CD4-positive, alpha-beta memory T cell (primary cell): ENCODE data around the gene PACRGL. TPM values are rescaled to one million over a fixed set of nuclear protein-coding genes. Genes with fewer than 3 reads are reported as not detected.

ENCODE experiments used
- CTCF ChIA-PET: fragments of 350-600 bp; sonication (Branson Sonifier 250); formaldehyde crosslinking; loops from one replicate; lab custom pipeline; 2021; ENCODE audit warnings: inconsistent platforms; ENCODE audit not compliant: partially characterized antibody; lab: Charles Lee
- POLR2A ChIA-PET: fragments of 350-600 bp; sonication (Branson Sonifier 250); formaldehyde crosslinking; loops from one replicate; lab custom pipeline; 2021; ENCODE audit not compliant: partially characterized antibody; lab: Charles Lee
- DNase-seq, 5 donors: peaks; one replicate each; pipeline versions ENCODE4 v3.0.0 to v3.0.0-alpha.2; 2020 to 2022; ENCODE audit warnings: mixed read lengths in 1 of 5
- H3K27ac ChIP-seq: one replicate; pipeline ENCODE4 v1.7.0; 2013; ENCODE audit warnings: low read depth, low read length
- H3K27me3 ChIP-seq: 2 replicates; pipeline ENCODE4 v1.7.0; 2013; ENCODE audit warnings: mild to moderate bottlenecking, low read length, moderate library complexity; ENCODE audit not compliant: insufficient read depth
- H3K36me3 ChIP-seq: 2 replicates; pipeline ENCODE4 v1.7.0; 2013; ENCODE audit warnings: mild to moderate bottlenecking, low read length, moderate library complexity; ENCODE audit not compliant: insufficient read depth
- H3K4me1 ChIP-seq: 2 replicates; pipeline ENCODE4 v1.7.0; 2013; ENCODE audit warnings: mild to moderate bottlenecking, low read length, moderate library complexity; ENCODE audit not compliant: insufficient read depth
- H3K4me3 ChIP-seq, 2 donors: one replicate each; pipeline ENCODE4 v1.7.0; 2013; ENCODE audit warnings: low read length in 2 of 2, mild to moderate bottlenecking in 1 of 2
- H3K9me3 ChIP-seq, 2 donors: one replicate each; pipeline ENCODE4 v1.7.0; 2013; ENCODE audit warnings: low read length in 2 of 2, control low read depth in 1 of 2; ENCODE audit not compliant: control insufficient read depth in 1 of 2
- H3K27ac Mint-ChIP-seq, 7 donors: one replicate each; pipeline ENCODE4 v1.8.0; 2020 to 2021; ENCODE audit warnings: mixed read lengths in 7 of 7, mild to moderate bottlenecking in 6 of 7, inconsistent platforms in 3 of 7, moderate library complexity in 3 of 7
- H3K27me3 Mint-ChIP-seq, 2 donors: one replicate each; pipeline ENCODE4 v1.8.0; 2020 to 2021; ENCODE audit warnings: mixed read lengths in 2 of 2
- H3K36me3 Mint-ChIP-seq, 2 donors: one replicate each; pipeline ENCODE4 v1.8.0; 2020 to 2021; ENCODE audit warnings: mixed read lengths in 2 of 2, inconsistent platforms in 1 of 2, mild to moderate bottlenecking in 1 of 2
- H3K4me1 Mint-ChIP-seq, 4 donors: one replicate each; pipeline ENCODE4 v1.8.0; 2020 to 2021; ENCODE audit warnings: mixed read lengths in 4 of 4, mild to moderate bottlenecking in 1 of 4
- H3K4me3 Mint-ChIP-seq, 8 donors: one replicate each; pipeline ENCODE4 v1.8.0; 2020 to 2021; ENCODE audit warnings: mixed read lengths in 8 of 8, mild to moderate bottlenecking in 7 of 8, moderate library complexity in 6 of 8, inconsistent platforms in 3 of 8
- H3K9me3 Mint-ChIP-seq, 8 donors: one replicate each; pipeline ENCODE4 v1.8.0; 2020 to 2021; ENCODE audit warnings: mixed read lengths in 8 of 8, mild to moderate bottlenecking in 5 of 8, inconsistent platforms in 3 of 8, moderate library complexity in 1 of 8
- intact Hi-C: fragments of 100-400 bp; cut with micrococcal nuclease; formaldehyde crosslinking; loops from one replicate; pipeline ENCODE4 v1.15.1; 2023
- polyA plus RNA-seq, 2 donors: library from polyadenylated mRNA; unstranded; fragments of 300-500 nt; fragmentation: Illumina TruSeq; gene quantifications; one replicate each; pipeline ENCODE4 v1.2.3, GENCODE V29; 2021
- total RNA-seq, 2 experiments: library from RNA; stranded (reverse); gene quantifications; one replicate each; pipeline ENCODE4 v1.2.3, GENCODE V29; 2021

PACRGL gene
- total RNA-seq (10 to 100 TPM; 13.9 to 14.4 TPM), polyA plus RNA-seq (1 to 10 TPM; 5.4 to 5.9 TPM)

DNA sequence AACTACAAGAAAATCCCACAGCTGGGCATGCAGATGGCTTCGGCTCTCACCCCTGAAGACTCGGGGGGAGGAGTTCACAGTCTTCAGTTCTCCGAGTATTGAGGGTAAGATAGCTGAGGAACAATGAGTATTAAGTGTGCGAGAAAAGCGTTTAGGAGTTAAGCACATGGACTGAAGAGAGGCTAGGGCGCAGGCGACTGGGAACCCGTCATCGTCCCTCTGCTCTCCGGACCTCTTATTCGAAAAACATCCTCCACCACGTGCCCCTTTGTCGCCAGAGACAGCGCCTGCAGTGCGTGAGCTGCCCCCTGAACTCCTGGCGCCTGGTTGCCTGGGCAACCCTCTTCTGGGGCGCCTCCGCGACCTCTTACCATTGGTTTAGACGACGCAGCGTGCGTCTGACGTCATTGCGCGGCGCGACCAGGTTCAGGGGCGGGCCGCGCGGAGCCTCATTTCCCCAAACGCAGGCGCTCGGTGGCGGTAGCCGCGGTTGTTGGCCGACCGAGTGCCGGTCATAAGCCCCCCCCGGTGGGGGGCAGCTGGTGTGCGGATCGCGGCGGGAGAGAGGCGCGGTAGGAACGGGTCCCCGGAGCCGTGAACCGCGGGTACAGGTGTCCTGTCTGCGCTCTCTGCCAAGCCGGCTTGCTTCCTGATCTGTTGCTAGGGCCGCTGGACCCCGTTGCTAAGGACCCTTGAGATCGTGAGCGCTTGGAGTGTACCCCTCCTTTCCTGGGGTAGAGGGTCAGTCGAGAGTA, at the start of gene PACRGL:
Gene PACRGL, plus strand, starts transcription at position 452 of the 755 bp plus-strand sequence. CDS start 4,024 bp downstream, outside the sequence.
- Histone ChIP-seq H3K36me3 (peaks cover 7% of the 10 kb centered on the region), H3K4me3 (peak within 1 kb of the TSS; percentile 92 to 97), H3K27ac (peak within 1 kb of the TSS; percentile 75), H3K27me3 (no peaks in the 10 kb centered on the region), H3K4me1 (peaks cover 21% of the 10 kb centered on the region), H3K9me3 (no peaks in the 10 kb centered on the region)
- intact Hi-C loops: no loop called here
- Mint-ChIP-seq H3K27ac (peak within 1 kb of the TSS; percentile 87 to 97 (median 96)), H3K4me3 (peak within 1 kb of the TSS; percentile 90 to 97 (median 94)), H3K36me3 (peaks cover 16% of the 10 kb centered on the region in 2 donors), H3K9me3 (no peaks in the 10 kb centered on the region), H3K4me1 (peaks cover 23 to 53% (median 29%) of the 10 kb centered on the region in 4 donors), H3K27me3 (peaks cover 1 to 2% of the 10 kb centered on the region in 2 donors)
- peak; percentile 90 to 94 (median 93) for DNase-seq
- ChIA-PET CTCF (interaction anchor here (1.2 to 1.5 kb wide), 2 partner anchors 8 to 15 kb away, joined by 3 read pairs; no protein-coding TSS in a partner anchor), POLR2A (no interaction called here)

DNA sequence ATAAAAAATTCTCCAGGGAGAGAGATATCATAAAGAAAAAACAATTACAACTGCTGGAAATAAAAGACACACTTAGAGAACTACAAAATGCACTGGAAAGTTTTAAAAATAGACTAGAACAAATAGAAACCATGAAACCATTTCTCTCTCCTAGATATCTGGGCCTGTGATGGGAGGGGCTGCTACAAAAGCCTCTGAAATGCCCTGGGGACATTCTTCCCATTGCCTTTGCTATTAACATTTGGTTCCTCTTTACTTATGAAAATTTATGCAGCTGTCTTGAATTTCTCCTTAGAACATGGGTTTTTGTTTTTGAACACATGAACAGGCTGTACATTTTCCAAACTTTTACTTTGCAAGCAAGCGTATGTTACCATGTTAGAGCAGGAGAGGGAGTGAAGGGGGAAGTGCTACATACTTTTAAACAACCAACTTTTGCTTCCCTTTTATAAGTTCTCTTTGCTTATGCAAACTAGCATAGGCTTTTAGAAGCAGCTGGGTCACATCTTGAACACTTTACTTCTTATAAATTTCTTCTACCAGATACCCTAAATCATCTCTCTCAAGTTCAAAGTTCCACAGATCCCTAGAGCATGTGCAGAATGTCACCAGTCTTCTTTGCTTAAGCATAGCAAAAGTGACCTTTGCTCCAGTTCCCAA, 47.9 kb upstream of the PACRGL start:
- ChIA-PET CTCF (no interaction called here), POLR2A (no interaction called here)
- Mint-ChIP-seq H3K27me3 (peaks cover 3 to 8% of the 10 kb centered on the region in 2 donors), H3K36me3 (no peaks in the 10 kb centered on the region), H3K9me3 (peaks cover 0 to 15% (median 8%) of the 10 kb centered on the region in 8 donors), H3K27ac (no peak overlapping the region), H3K4me3 (no peak overlapping the region), H3K4me1 (no peaks in the 10 kb centered on the region)
- Histone ChIP-seq H3K4me1 (no peaks in the 10 kb centered on the region), H3K4me3 (no peak overlapping the region), H3K27me3 (no peaks in the 10 kb centered on the region), H3K36me3 (no peaks in the 10 kb centered on the region), H3K9me3 (no peaks in the 10 kb centered on the region), H3K27ac (no peak overlapping the region)
- DNase-seq: no peak
- intact Hi-C loops: no loop called here

DNA sequence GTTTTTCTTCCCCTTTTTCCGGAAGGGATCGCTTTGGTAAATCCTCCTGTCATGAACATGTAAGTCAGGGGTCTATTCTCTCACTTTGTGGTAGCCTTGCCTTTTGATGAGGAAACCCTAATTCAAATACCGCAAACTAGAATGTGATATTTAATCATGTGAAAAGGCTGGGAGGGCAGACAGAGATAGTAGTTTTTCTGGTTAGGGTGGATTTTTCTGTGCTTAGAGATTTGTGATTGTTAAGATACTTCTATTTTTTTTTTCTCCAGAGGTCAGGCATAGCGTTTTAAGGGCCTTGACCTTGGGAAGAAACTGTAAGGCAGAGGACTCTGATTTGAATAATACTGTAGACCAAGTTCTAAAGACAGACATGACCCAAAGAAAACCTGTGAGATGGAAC, 41.8 kb upstream of the PACRGL start:
- DNase-seq: no peak
- no peaks in the 10 kb centered on the region for H3K36me3 ChIP-seq
- H3K4me3 ChIP-seq: no peak overlapping the region
- Mint-ChIP-seq H3K9me3 (peaks cover 0 to 1% (median 0%) of the 10 kb centered on the region in 8 donors), H3K4me1 (no peaks in the 10 kb centered on the region), H3K4me3 (no peak overlapping the region), H3K36me3 (no peaks in the 10 kb centered on the region), H3K27me3 (peaks cover under 1% of the 10 kb centered on the region in 2 donors), H3K27ac (no peak overlapping the region)
- CTCF ChIA-PET: no interaction called here
- no peaks in the 10 kb centered on the region for H3K4me1 ChIP-seq
- POLR2A ChIA-PET: no interaction called here
- H3K27me3 ChIP-seq: no peaks in the 10 kb centered on the region
- no peaks in the 10 kb centered on the region for H3K9me3 ChIP-seq
- no peak overlapping the region for H3K27ac ChIP-seq
- intact Hi-C loops: no loop called here

DNA sequence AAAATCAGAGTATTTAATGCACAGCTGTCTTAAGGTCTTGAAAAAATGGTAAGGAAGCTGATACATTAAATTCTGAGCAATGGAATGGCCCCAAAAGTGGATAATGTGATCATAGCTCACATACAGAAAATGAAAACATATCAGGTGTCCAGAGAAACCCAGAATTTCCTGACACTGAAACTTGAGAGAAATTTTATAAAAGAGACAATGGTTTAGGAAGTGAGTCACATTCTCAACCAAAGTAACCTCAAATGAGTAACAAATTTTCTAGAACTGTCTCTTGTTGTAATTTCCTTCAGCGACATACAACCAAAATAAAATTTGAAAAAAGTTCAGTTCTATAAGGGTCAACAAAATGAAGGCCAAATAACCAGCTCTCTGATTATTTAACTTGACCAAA, 37.4 kb upstream of the PACRGL start:
- no peaks in the 10 kb centered on the region for H3K27me3 ChIP-seq
- DNase-seq: no peak
- CTCF ChIA-PET: no interaction called here
- H3K27ac ChIP-seq: no peak overlapping the region
- H3K27ac Mint-ChIP-seq: no peak overlapping the region
- no peak overlapping the region for H3K4me3 Mint-ChIP-seq
- H3K9me3 ChIP-seq: no peaks in the 10 kb centered on the region
- H3K27me3 Mint-ChIP-seq: peaks cover 2 to 5% of the 10 kb centered on the region in 2 donors
- H3K4me3 ChIP-seq: no peak overlapping the region
- no peaks in the 10 kb centered on the region for H3K36me3 Mint-ChIP-seq
- H3K4me1 Mint-ChIP-seq: peaks cover 0 to 1% (median 0%) of the 10 kb centered on the region in 4 donors
- no peaks in the 10 kb centered on the region for H3K9me3 Mint-ChIP-seq
- no peaks in the 10 kb centered on the region for H3K4me1 ChIP-seq
- H3K36me3 ChIP-seq: no peaks in the 10 kb centered on the region
- intact Hi-C loops: no loop called here
- POLR2A ChIA-PET: no interaction called here

DNA sequence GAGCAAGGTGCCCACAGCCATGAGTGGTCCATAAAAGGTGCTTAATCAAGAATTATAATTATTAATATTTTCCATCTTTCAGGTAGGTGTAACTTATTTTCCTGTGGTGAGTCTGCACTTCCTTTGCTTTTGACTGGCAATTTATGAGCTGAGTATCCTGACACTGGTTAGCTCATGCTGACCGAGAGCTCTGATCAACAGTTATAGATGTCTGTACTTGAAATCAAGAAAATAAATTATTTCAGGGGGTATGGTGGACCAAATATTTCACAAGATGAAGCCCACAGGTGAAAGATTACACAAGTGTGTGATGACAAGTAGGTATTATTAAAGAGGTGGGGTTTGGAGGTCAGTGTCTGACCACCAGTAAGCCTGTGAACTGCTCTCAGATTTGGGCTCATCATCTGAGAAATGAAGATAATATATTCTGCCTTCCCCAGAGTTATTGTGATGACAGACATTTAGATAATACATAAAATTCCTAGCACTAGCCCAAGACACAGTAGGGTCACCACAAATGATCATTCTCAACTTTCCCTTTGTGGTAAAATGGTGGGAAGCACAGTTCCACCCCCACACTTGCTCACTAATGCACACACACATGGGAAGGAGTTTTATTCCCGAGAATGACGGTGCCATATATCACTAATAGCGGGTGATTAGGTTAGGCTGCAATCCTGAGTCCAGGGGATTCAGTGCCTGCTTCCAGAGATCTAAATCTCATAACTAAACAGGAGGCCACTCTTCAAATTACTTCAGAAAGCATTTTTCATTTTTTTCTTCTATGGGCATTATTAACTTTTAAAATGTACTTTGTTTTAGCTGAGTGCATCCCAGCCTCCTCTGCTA, 34.0 kb upstream of the PACRGL start:
- CTCF ChIA-PET: interaction anchor here (1.2 kb wide), 1 partner anchor 18 kb away, joined by 3 read pairs; no protein-coding TSS in a partner anchor

DNA sequence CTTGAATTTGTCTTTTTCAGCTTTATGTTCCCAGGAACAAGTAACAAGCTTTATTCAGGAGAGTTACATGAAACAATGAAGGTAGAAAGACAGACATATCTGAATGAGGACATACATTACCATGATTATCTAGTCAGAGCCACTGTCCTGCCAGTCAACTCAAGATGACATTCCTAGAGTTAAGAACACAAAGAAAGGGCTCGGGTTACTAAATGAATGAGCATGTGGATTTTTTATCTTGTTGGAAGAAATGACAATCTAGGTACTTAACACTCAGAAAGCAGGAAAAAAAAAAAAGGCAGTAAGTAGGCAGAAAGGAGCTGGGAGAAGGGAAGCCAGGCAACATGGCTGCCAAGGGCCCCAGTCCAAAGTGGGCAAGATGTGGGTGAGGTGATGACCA, 28.0 kb upstream of the PACRGL start:
- H3K9me3 ChIP-seq: no peaks in the 10 kb centered on the region
- Mint-ChIP-seq H3K4me3 (no peak overlapping the region), H3K27ac (no peak overlapping the region), H3K4me1 (no peaks in the 10 kb centered on the region), H3K36me3 (no peaks in the 10 kb centered on the region), H3K9me3 (peaks cover 0 to 3% (median 0%) of the 10 kb centered on the region in 8 donors), H3K27me3 (peaks cover 5 to 14% of the 10 kb centered on the region in 2 donors)
- no peaks in the 10 kb centered on the region for H3K36me3 ChIP-seq
- POLR2A ChIA-PET: no interaction called here
- no peak overlapping the region for H3K4me3 ChIP-seq
- intact Hi-C loops: no loop called here
- no peaks in the 10 kb centered on the region for H3K4me1 ChIP-seq
- CTCF ChIA-PET: interaction anchor here (2.4 kb wide), 1 partner anchor 12 kb away, joined by 11 read pairs; no protein-coding TSS in a partner anchor
- H3K27me3 ChIP-seq: no peaks in the 10 kb centered on the region
- no peak for DNase-seq
- no peak overlapping the region for H3K27ac ChIP-seq

More for the DNA sequence above, 34.0 kb upstream of the PACRGL start:
- no peaks in the 10 kb centered on the region for H3K36me3 ChIP-seq
- no peak overlapping the region for H3K27ac ChIP-seq
- intact Hi-C loops: no loop called here
- peaks cover 2 to 5% of the 10 kb centered on the region in 2 donors for H3K27me3 Mint-ChIP-seq
- H3K4me3 ChIP-seq: no peak overlapping the region
- no peaks in the 10 kb centered on the region for H3K36me3 Mint-ChIP-seq
- H3K4me1 Mint-ChIP-seq: peaks cover 0 to 1% (median 0%) of the 10 kb centered on the region in 4 donors
- H3K27me3 ChIP-seq: no peaks in the 10 kb centered on the region
- H3K4me3 Mint-ChIP-seq: no peak overlapping the region
- no peak overlapping the region for H3K27ac Mint-ChIP-seq
- POLR2A ChIA-PET: no interaction called here
- H3K9me3 Mint-ChIP-seq: peaks cover 0 to under 1% (median 0%) of the 10 kb centered on the region in 8 donors
- H3K4me1 ChIP-seq: no peaks in the 10 kb centered on the region
- H3K9me3 ChIP-seq: no peaks in the 10 kb centered on the region
- DNase-seq: no peak
